Right ventricle myocardium inferior (tissue), 1 donor: ENCODE measurements around the gene NFAM1. TPM values are rescaled to one million over a fixed set of nuclear protein-coding genes. Genes with fewer than 3 reads are reported as not detected.
A peak's percentile ranks its signal among the peaks of the same experiment; 100 is the strongest.

Experiments
- ATAC-seq: fragments of 200-7000 bp; cut with Tn5 transposase; one replicate; pipeline ENCODE4 v1.9.1; 2020; ENCODE audit warnings: mild to moderate bottlenecking, moderate library complexity
- DNase-seq: peaks from one replicate; pipeline ENCODE4 v3.0.0; 2021; ENCODE audit errors: missing footprints
- intact Hi-C: fragments of 100-400 bp; cut with DNase I; formaldehyde crosslinking; loops from one replicate; pipeline ENCODE4 v1.11.0; 2022
- total RNA-seq: library from RNA; stranded (reverse); fragmentation: NEBNext Ultra II Directional; extraction: Animal tissue kit (Norgen Biotek cat#: 25700); gene quantifications from one replicate; pipeline ENCODE4 v1.2.1, GENCODE V29; 2021
- donor health status: DM: no; HTN: yes; CAD: no; lungs with severe emphysema.

Gene NFAM1
- total RNA-seq, 1 donor from 2014 or later, result 2.9 TPM

DNA sequence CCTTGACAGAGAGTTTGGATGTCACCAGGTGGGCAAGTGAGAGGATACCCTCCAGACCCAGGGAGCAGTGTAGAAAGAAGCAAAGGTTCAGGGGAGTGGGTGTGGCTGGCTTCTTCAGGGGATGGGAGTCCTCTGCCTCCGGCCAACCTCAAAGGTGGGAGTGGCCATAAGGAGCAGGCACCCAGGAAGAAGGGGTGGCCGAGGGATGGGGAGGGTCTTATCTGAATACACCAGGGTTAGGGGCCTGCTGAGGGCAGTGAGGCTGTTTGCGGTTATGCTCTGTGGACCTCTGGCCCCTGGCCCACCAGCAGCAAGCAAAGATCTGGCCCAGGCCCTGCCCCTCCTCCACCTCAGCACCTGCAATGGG, 6.2 kb downstream of the NFAM1 start:
- intact Hi-C loops, result no loop called here
- DNase-seq (peak; percentile 20), ATAC-seq (no peak)

- intact Hi-C loops, result no loop called here
- peak; percentile 66 for ATAC-seq
- DNase-seq, result peak; percentile 54
Measured at GRCh38 chr22:42425337-42425988, 6.7 kb downstream of the NFAM1 start.

- intact Hi-C loops, result no loop called here
- DNase-seq (peak; percentile 62), ATAC-seq (peak; percentile 15)
Measured at GRCh38 chr22:42419243-42419881, 12.8 kb downstream of the NFAM1 start.

GRCh38 chr22:42418811-42419242, 13.4 kb downstream of the NFAM1 start:
- no peak for ATAC-seq
- intact Hi-C loops, result no loop called here
- peak; percentile 61 for DNase-seq

GRCh38 chr22:42417645-42418305, 14.4 kb downstream of the NFAM1 start:
- ATAC-seq, result no peak
- peak; percentile 42 for DNase-seq
- intact Hi-C loops, result no loop called here

- ATAC-seq, result no peak
- DNase-seq, result peak; percentile 56
- intact Hi-C loops, result no loop called here
Measured at GRCh38 chr22:42416671-42417230, 15.5 kb downstream of the NFAM1 start.

DNA sequence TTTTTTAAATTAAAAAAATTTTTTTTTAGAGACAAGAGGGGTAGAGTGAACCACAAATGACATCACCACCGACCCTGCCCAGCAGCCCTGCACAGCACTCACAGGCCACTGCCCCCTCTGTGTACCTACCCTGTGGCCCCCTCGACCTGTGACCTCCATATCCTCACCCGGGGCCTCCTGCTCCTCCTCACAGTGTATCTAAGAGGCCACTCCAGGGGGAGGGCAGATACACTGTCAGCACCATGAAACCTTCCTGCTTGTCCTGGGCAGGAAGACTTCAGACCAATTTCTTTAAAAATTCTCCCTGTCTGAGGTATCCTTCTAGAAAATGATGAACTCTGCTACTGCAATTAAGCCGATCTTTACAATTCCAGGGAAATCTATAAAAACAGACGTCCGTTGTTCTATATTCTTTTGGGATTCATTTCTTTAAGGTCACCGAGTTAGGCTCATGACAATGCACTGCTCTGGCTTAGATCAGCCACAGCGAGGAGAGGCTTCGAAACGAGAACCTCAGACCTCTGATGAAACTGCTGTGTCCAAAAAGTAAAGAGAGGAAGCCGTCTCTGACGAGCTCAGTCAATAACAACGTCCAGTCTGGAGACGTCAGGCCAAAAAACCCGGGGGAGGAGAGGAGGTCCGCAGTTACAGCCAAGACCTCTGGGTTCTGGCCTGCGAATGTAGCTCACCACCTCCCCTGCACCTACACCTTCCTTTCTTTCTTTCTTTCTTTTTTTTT, 17.5 kb downstream of the NFAM1 start:
- intact Hi-C loops, result no loop called here
- DNase-seq (peak; percentile 53), ATAC-seq (no peak)

GRCh38 chr22:42414021-42414420, 18.2 kb downstream of the NFAM1 start:
- DNase-seq (no peak), ATAC-seq (no peak)
- intact Hi-C loops, result no loop called here

- DNase-seq, result peak; percentile 40
- intact Hi-C loops, result no loop called here
- ATAC-seq, result no peak
Measured at GRCh38 chr22:42412744-42413333, 19.4 kb downstream of the NFAM1 start.

- intact Hi-C loops, result no loop called here
- no peak for ATAC-seq
Measured at GRCh38 chr22:42410708-42411107, 21.5 kb downstream of the NFAM1 start.

DNA sequence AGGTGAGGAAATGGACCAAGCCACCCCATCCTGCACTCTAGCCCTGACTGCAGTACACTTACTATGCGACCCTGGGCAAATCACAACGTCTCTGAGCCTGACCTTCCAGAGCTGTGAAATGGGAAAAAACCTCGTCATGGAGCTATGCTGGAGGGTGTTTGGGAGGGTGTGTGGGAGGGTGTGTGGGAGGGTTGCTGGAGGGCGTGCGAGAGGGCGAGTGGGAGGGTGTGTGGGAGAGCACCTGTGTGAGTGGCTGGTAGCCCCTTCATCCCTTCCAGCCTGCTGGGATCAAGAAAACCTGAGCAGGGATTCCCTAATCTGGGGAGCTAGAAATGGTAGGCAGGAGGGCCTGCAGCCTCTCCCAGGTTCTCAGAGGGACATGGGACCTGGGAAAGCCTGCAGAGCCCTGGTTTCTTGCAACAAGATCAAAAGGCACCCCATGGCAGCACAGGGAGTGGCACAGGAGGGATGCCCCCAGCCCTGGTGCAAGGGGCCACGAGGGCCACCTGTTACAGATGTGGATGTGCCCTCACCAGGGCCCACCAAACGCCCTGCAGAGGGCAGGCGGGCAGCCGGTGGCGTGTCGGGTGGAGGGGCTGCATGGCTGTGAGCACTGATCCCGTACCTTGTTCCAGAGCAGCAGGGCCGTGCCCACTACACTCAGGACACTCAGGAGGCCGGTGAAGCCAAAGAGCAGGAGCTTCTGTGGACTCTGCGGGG, 23.2 kb downstream of the NFAM1 start:
- DNase-seq, result peak; percentile 47
- intact Hi-C loops, result no loop called here

More at GRCh38 chr22:42410708-42411107, 21.5 kb downstream of the NFAM1 start:
- DNase-seq, result peak; percentile 25

GRCh38 chr22:42408276-42408675, 23.9 kb downstream of the NFAM1 start:
- intact Hi-C loops, result no loop called here
- no peak for ATAC-seq
- peak; percentile 8 for DNase-seq

More for the DNA sequence above, 23.2 kb downstream of the NFAM1 start:
- no peak for ATAC-seq

GRCh38 chr22:42404266-42404665, 27.9 kb downstream of the NFAM1 start:
- DNase-seq (peak; percentile 14), ATAC-seq (no peak)
- intact Hi-C loops, result no loop called here

- no peak for ATAC-seq
- intact Hi-C loops, result no loop called here
- DNase-seq, result peak; percentile 11
Measured at GRCh38 chr22:42401535-42402334, 30.5 kb downstream of the NFAM1 start.

- intact Hi-C loops, result no loop called here
- DNase-seq, result peak; percentile 58
- ATAC-seq, result no peak
Measured at GRCh38 chr22:42400811-42401534, 31.2 kb downstream of the NFAM1 start.

- peak; percentile 20 for ATAC-seq
- intact Hi-C loops, result no loop called here
- DNase-seq, result peak; percentile 71
Measured at GRCh38 chr22:42399315-42400271, 32.6 kb downstream of the NFAM1 start.
